GM12878 (cell line): ENCODE measurements around the gene CSNK1G3. TPM values are rescaled to one million over a fixed set of nuclear protein-coding genes. Genes with fewer than 3 reads are reported as not detected.

Source experiments
- CHD1 ChIP-seq: IDR thresholded peaks from 2 replicates; pipeline ENCODE4 v1.6.1; 2012; ENCODE audit warnings: low read depth, low read length, improper control_type of control experiment
- EGR1 ChIP-seq, 2 experiments: IDR thresholded peaks; 1 replicate in 1 of 2; 2 replicates in 1 of 2; pipeline ENCODE4 v1.6.1; 2011 to 2012; ENCODE audit warnings: low read depth in 2 of 2, low read length in 2 of 2, borderline replicate concordance in 1 of 2, mild to moderate bottlenecking in 1 of 2, moderate library complexity in 1 of 2
- ESRRA ChIP-seq: IDR thresholded peaks from 2 replicates; pipeline ENCODE4 v1.6.1; 2012; ENCODE audit warnings: mild to moderate bottlenecking, low read length, improper control_type of control experiment
- GABPA ChIP-seq: IDR thresholded peaks from 2 replicates; pipeline ENCODE4 v1.6.1; 2014; ENCODE audit warnings: antibody characterized with exemption, low read depth, mild to moderate bottlenecking, inconsistent platforms
- IKZF1 ChIP-seq: fragments of 450-650 bp; conservative IDR thresholded peaks from 2 replicates; pipeline ENCODE4 v1.6.1; 2017; ENCODE audit warnings: antibody characterized with exemption, mild to moderate bottlenecking
- IRF4 ChIP-seq: IDR thresholded peaks from 2 replicates; pipeline ENCODE4 v1.6.1; 2011; ENCODE audit warnings: low read depth, low read length
- MEF2A ChIP-seq: IDR thresholded peaks from 2 replicates; pipeline ENCODE4 v1.6.1; 2011; ENCODE audit warnings: low read depth, mild to moderate bottlenecking, low read length, moderate library complexity; ENCODE audit not compliant: insufficient read depth
- MTA3 ChIP-seq: IDR thresholded peaks from 2 replicates; pipeline ENCODE4 v1.6.1; 2012; ENCODE audit warnings: low read length, inconsistent platforms, borderline replicate concordance
- MYC ChIP-seq: IDR thresholded peaks from 2 replicates; pipeline ENCODE4 v1.6.1; 2011; ENCODE audit warnings: mild to moderate bottlenecking, low read length, moderate library complexity, inconsistent platforms; ENCODE audit not compliant: insufficient read depth, insufficient replicate concordance, insufficient read length, severe bottlenecking
- NFIC ChIP-seq: IDR thresholded peaks from 2 replicates; pipeline ENCODE4 v1.6.1; 2012; ENCODE audit warnings: low read depth, mild to moderate bottlenecking, inconsistent platforms, low read length, moderate library complexity
- PAX5 ChIP-seq: IDR thresholded peaks from 2 replicates; pipeline ENCODE4 v1.6.1; 2011; ENCODE audit warnings: low read depth, low read length, borderline replicate concordance
- RAD51 ChIP-seq: fragments of 450-650 bp; IDR thresholded peaks from 2 replicates; pipeline ENCODE4 v1.6.1; 2016; ENCODE audit warnings: moderate library complexity, mild to moderate bottlenecking, inconsistent platforms
- RUNX3 ChIP-seq: IDR thresholded peaks from 2 replicates; pipeline ENCODE4 v1.6.1; 2012; ENCODE audit warnings: low read length, inconsistent platforms
- SIX5 ChIP-seq: IDR thresholded peaks from 2 replicates; pipeline ENCODE4 v1.6.1; 2011; ENCODE audit warnings: mild to moderate bottlenecking, low read depth, low read length, moderate library complexity; ENCODE audit not compliant: severe bottlenecking
- SKIL ChIP-seq: fragments of 450-650 bp; IDR thresholded peaks from 2 replicates; pipeline ENCODE4 v1.6.1; 2017; ENCODE audit warnings: mild to moderate bottlenecking, low read depth, inconsistent platforms; ENCODE audit not compliant: poor library complexity, severe bottlenecking
- SRF ChIP-seq, 2 experiments: IDR thresholded peaks; 2 replicates each; pipeline ENCODE4 v1.6.1; 2011; ENCODE audit warnings: low read depth in 2 of 2, low read length in 2 of 2, mild to moderate bottlenecking in 1 of 2, moderate library complexity in 1 of 2
- SUZ12 ChIP-seq: fragments of 200-600 bp; sonication (generic); IDR thresholded peaks from one replicate; pipeline ENCODE4 v1.6.1; 2018; ENCODE audit warnings: antibody characterized with exemption, mild to moderate bottlenecking; ENCODE audit not compliant: unreplicated experiment
- TCF3 ChIP-seq: IDR thresholded peaks from 2 replicates; pipeline ENCODE4 v1.6.1; 2012; ENCODE audit warnings: low read depth, mild to moderate bottlenecking, low read length, borderline replicate concordance; ENCODE audit not compliant: insufficient read depth
- ZNF384 ChIP-seq: IDR thresholded peaks from 2 replicates; pipeline ENCODE4 v1.6.1; 2012; ENCODE audit warnings: low read depth, mild to moderate bottlenecking, low read length, improper control_type of control experiment, borderline replicate concordance
- ZZZ3 ChIP-seq: IDR thresholded peaks from 2 replicates; pipeline ENCODE4 v1.6.1; 2011; ENCODE audit warnings: low read depth; ENCODE audit not compliant: control insufficient read depth, insufficient read length
- polyA plus RNA-seq, 11 experiments: library from polyadenylated mRNA; depleted of rRNA in 4 of 11; unstranded in 6 of 11; stranded (reverse) in 5 of 11; fragments of >200 nt; fragmentation: Nextera tagmentation in 4 of 11; fragmentation: Illumina TruSeq in 1 of 11; extraction: Ambion mirVana in 4 of 11; extraction: Trizol in 1 of 11; gene quantifications; 1 replicate in 1 of 11; 2 replicates in 10 of 11; pipeline versions ENCODE4 v1.2.1 to v1.2.3, GENCODE V29; 2011 to 2016; ENCODE audit warnings: inconsistent platforms in 2 of 11, missing spikeins in 2 of 11, low read depth in 1 of 11
- total RNA-seq, 4 experiments: library from RNA; depleted of rRNA in 3 of 4; stranded (reverse); fragments of >200 nt in 3 of 4; fragmentation: Illumina TruSeq in 1 of 4; extraction: Trizol in 1 of 4; gene quantifications; 2 replicates each; pipeline versions ENCODE4 v1.2.1 to v1.2.3, GENCODE V29; 2013 to 2021
- TF ChIP-seq, protein P1 (sequence below): IDR thresholded peaks from 2 replicates; pipeline ENCODE4 v1.6.1; 2011; ENCODE audit warnings: low read depth, mild to moderate bottlenecking, low read length, moderate library complexity, borderline replicate concordance; ENCODE audit errors: extremely low read depth
- TF ChIP-seq, protein P2 (sequence below): fragments of 450-650 bp; IDR thresholded peaks from 2 replicates; pipeline ENCODE4 v1.6.1; 2017; ENCODE audit warnings: low read depth, mild to moderate bottlenecking, moderate library complexity
- TF ChIP-seq, protein P3 (sequence below): fragments of 450-650 bp; formaldehyde crosslinking; IDR thresholded peaks from 2 replicates; pipeline ENCODE4 v1.4.0; 2020; ENCODE audit warnings: mild to moderate bottlenecking, moderate library complexity

CSNK1G3 gene
- total and polyA plus RNA-seq, 10 of the 15 experiments (the other 5 are each of a cell fraction or from before 2014, with no cell fraction given): 7.4 to 24.1 (median 17.9) TPM

DNA sequence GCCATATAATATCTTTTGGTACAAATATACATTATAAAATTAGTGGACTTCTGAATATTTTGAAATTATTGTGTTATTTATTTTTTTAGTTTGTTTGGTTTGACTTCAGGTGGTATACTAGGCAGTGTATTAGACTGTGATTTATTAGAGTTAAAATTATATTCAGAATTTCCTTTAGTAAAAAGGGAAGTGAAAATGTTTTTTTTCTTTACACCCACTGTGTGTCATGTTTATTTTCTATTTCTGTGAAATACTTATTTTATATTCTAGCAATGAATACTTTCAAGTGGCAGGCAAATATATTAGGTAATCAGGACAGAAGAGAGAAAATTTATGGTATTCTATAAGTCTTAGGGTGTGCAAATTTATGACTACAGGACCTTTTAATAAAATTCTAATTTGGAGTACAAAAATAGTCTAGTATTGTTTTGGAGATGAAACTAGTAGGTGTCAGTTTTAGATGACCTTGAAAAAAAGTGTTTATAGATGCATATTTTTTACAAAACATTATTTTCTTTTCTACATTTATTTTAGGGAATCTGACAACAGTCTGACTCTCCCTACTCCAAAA is 8.8 kb downstream of the CSNK1G3 start (continued):
- TF ChIP-seq SUZ12 (no peak), RAD51 (no peak), ZNF384 (peak; percentile 97), MYC (no peak), NFIC (peak; percentile 94), RUNX3 (peak; percentile 36; the same call in 1 of the 2 replicates), SKIL (peak; percentile 36), CHD1 (no peak), PAX5 (no peak), GABPA (no peak), SIX5 (no peak), TCF3 (no peak), SRF (IDR thresholded peaks at IDR 0.05; ENCODE audit: low read depth in 2 of 2, low read length in 2 of 2) (no peak), ZZZ3 (no peak), ESRRA (peak; percentile 66; the same call in 1 of the 2 replicates), IKZF1 (no peak), MTA3 (no peak), IRF4 (no peak), MEF2A (peak; percentile 95), EGR1 (IDR thresholded peaks at IDR 0.05; ENCODE audit: borderline replicate concordance in 1 of 2, low read depth in 2 of 2, low read length in 2 of 2) (no peak)
- TF ChIP-seq, protein P1, sequence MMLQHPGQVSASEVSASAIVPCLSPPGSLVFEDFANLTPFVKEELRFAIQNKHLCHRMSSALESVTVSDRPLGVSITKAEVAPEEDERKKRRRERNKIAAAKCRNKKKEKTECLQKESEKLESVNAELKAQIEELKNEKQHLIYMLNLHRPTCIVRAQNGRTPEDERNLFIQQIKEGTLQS: no peak
- TF ChIP-seq, protein P2, sequence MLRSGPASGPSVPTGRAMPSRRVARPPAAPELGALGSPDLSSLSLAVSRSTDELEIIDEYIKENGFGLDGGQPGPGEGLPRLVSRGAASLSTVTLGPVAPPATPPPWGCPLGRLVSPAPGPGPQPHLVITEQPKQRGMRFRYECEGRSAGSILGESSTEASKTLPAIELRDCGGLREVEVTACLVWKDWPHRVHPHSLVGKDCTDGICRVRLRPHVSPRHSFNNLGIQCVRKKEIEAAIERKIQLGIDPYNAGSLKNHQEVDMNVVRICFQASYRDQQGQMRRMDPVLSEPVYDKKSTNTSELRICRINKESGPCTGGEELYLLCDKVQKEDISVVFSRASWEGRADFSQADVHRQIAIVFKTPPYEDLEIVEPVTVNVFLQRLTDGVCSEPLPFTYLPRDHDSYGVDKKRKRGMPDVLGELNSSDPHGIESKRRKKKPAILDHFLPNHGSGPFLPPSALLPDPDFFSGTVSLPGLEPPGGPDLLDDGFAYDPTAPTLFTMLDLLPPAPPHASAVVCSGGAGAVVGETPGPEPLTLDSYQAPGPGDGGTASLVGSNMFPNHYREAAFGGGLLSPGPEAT: peak; percentile 83
- TF ChIP-seq, protein P3, sequence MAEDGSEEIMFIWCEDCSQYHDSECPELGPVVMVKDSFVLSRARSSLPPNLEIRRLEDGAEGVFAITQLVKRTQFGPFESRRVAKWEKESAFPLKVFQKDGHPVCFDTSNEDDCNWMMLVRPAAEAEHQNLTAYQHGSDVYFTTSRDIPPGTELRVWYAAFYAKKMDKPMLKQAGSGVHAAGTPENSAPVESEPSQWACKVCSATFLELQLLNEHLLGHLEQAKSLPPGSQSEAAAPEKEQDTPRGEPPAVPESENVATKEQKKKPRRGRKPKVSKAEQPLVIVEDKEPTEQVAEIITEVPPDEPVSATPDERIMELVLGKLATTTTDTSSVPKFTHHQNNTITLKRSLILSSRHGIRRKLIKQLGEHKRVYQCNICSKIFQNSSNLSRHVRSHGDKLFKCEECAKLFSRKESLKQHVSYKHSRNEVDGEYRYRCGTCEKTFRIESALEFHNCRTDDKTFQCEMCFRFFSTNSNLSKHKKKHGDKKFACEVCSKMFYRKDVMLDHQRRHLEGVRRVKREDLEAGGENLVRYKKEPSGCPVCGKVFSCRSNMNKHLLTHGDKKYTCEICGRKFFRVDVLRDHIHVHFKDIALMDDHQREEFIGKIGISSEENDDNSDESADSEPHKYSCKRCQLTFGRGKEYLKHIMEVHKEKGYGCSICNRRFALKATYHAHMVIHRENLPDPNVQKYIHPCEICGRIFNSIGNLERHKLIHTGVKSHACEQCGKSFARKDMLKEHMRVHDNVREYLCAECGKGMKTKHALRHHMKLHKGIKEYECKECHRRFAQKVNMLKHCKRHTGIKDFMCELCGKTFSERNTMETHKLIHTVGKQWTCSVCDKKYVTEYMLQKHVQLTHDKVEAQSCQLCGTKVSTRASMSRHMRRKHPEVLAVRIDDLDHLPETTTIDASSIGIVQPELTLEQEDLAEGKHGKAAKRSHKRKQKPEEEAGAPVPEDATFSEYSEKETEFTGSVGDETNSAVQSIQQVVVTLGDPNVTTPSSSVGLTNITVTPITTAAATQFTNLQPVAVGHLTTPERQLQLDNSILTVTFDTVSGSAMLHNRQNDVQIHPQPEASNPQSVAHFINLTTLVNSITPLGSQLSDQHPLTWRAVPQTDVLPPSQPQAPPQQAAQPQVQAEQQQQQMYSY: no peak
